ENCODE data around the gene SDK2.

Gene SDK2

GRCh38 chr17:73592501-73592961, 51.7 kb downstream of the SDK2 start:
- TF ChIP-seq REST (IDR thresholded peaks at IDR 0.05; ENCODE audit: insufficient read depth in 1 of 2, low read depth in 2 of 2, low read length in 2 of 2) (no peak), FOXP2 (optimal IDR thresholded peaks at IDR 0.05; ENCODE audit: borderline replicate concordance, extremely low read depth, extremely low read length, insufficient read depth) (no peak), SIN3A (IDR thresholded peaks at IDR 0.05; ENCODE audit: borderline replicate concordance, insufficient read depth, low read length) (no peak), POLR2AphosphoS5 (IDR thresholded peaks at IDR 0.05; ENCODE audit: low read depth, low read length) (no peak), TAF1 (IDR thresholded peaks at IDR 0.05; ENCODE audit: borderline replicate concordance, insufficient read depth, low read length) (no peak)

DNA sequence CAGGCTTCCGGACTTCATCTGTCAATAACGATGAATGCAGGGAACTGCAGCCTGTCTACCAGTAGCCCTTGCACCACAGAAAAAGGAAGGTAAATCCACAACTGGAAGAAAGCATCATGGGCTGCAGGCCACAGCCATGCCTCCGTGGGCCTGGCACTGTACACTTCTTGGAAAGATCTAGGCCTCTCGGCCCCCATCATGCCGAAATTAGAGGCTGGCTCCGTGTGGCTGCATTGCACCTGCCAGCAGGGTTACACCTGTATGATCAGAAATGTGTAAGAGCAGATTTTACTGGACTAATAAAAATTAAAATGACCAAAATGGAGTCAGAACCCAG, 52.2 kb downstream of the SDK2 start:
- no peak for TF ChIP-seq REST (IDR thresholded peaks at IDR 0.05; ENCODE audit: insufficient read depth in 1 of 2, low read depth in 2 of 2, low read length in 2 of 2)
- TF ChIP-seq SIN3A (IDR thresholded peaks at IDR 0.05; ENCODE audit: borderline replicate concordance, insufficient read depth, low read length), result no peak
- TF ChIP-seq FOXP2 (optimal IDR thresholded peaks at IDR 0.05; ENCODE audit: borderline replicate concordance, extremely low read depth, extremely low read length, insufficient read depth), result no peak
- no peak for TF ChIP-seq POLR2AphosphoS5 (IDR thresholded peaks at IDR 0.05; ENCODE audit: low read depth, low read length)
- TF ChIP-seq TAF1 (IDR thresholded peaks at IDR 0.05; ENCODE audit: borderline replicate concordance, insufficient read depth, low read length), result no peak

GRCh38 chr17:73591296-73592078, 52.8 kb downstream of the SDK2 start:
- TF ChIP-seq REST (IDR thresholded peaks at IDR 0.05; ENCODE audit: insufficient read depth in 1 of 2, low read depth in 2 of 2, low read length in 2 of 2) (no peak), FOXP2 (optimal IDR thresholded peaks at IDR 0.05; ENCODE audit: borderline replicate concordance, extremely low read depth, extremely low read length, insufficient read depth) (no peak), TAF1 (IDR thresholded peaks at IDR 0.05; ENCODE audit: borderline replicate concordance, insufficient read depth, low read length) (no peak), POLR2AphosphoS5 (IDR thresholded peaks at IDR 0.05; ENCODE audit: low read depth, low read length) (no peak), SIN3A (IDR thresholded peaks at IDR 0.05; ENCODE audit: borderline replicate concordance, insufficient read depth, low read length) (no peak)

GRCh38 chr17:73589363-73589980, 54.8 kb downstream of the SDK2 start:
- TF ChIP-seq FOXP2 (optimal IDR thresholded peaks at IDR 0.05; ENCODE audit: borderline replicate concordance, extremely low read depth, extremely low read length, insufficient read depth) (no peak), REST (IDR thresholded peaks at IDR 0.05; ENCODE audit: insufficient read depth in 1 of 2, low read depth in 2 of 2, low read length in 2 of 2) (no peak), POLR2AphosphoS5 (IDR thresholded peaks at IDR 0.05; ENCODE audit: low read depth, low read length) (no peak), SIN3A (IDR thresholded peaks at IDR 0.05; ENCODE audit: borderline replicate concordance, insufficient read depth, low read length) (no peak), TAF1 (IDR thresholded peaks at IDR 0.05; ENCODE audit: borderline replicate concordance, insufficient read depth, low read length) (no peak)
